GM23248 (cell line): ENCODE results near the gene S100A3. TPM values are rescaled to one million over a fixed set of nuclear protein-coding genes. Genes with fewer than 3 reads are reported as not detected.

Experiments used
- DNase-seq: peaks from one replicate; pipeline ENCODE4 v3.0.0-alpha.2; 2015
- H2AFZ ChIP-seq: fragments of 200-600 bp; sonication (generic); 2 replicates; pipeline ENCODE4 v1.6.1; 2016; ENCODE audit warnings: antibody characterized with exemption
- H3F3A ChIP-seq: fragments of 200-600 bp; sonication (generic); 2 replicates; pipeline ENCODE4 v1.6.1; 2016; ENCODE audit warnings: mild to moderate bottlenecking, antibody characterized with exemption, mixed run types; ENCODE audit not compliant: insufficient read depth
- H3K27ac ChIP-seq: fragments of 200-600 bp; sonication (generic); 2 replicates; pipeline ENCODE4 v1.5.1; 2016; ENCODE audit warnings: mild to moderate bottlenecking
- H3K27me3 ChIP-seq: fragments of 200-600 bp; sonication (generic); replicated peaks from 2 replicates; pipeline ENCODE4 v1.6.1; 2016; ENCODE audit warnings: mild to moderate bottlenecking; ENCODE audit not compliant: insufficient read depth
- H3K36me3 ChIP-seq: fragments of 200-600 bp; sonication (generic); 2 replicates; pipeline ENCODE4 v1.6.1; 2016; ENCODE audit warnings: low read depth, mild to moderate bottlenecking
- H3K4me1 ChIP-seq: fragments of 200-600 bp; sonication (generic); 2 replicates; pipeline ENCODE4 v1.6.1; 2016; ENCODE audit warnings: mild to moderate bottlenecking; ENCODE audit not compliant: insufficient read depth
- H3K4me2 ChIP-seq: fragments of 200-600 bp; sonication (generic); one replicate; pipeline ENCODE4 v1.6.1; 2016; ENCODE audit warnings: mild to moderate bottlenecking; ENCODE audit not compliant: unreplicated experiment
- H3K4me3 ChIP-seq: fragments of 200-600 bp; sonication (generic); 2 replicates; pipeline ENCODE4 v1.5.1; 2016; ENCODE audit warnings: mild to moderate bottlenecking
- H3K79me2 ChIP-seq: fragments of 200-600 bp; sonication (generic); 2 replicates; pipeline ENCODE4 v1.6.1; 2016; ENCODE audit warnings: mild to moderate bottlenecking; ENCODE audit not compliant: insufficient read depth
- H3K9ac ChIP-seq: fragments of 200-600 bp; sonication (generic); 2 replicates; pipeline ENCODE4 v1.6.1; 2016; ENCODE audit warnings: mild to moderate bottlenecking
- H3K9me2 ChIP-seq: fragments of 200-600 bp; sonication (generic); 2 replicates; pipeline ENCODE4 v1.6.1; 2016; ENCODE audit warnings: mixed run types, mild to moderate bottlenecking, moderate library complexity; ENCODE audit not compliant: insufficient read depth
- H3K9me3 ChIP-seq: fragments of 200-600 bp; sonication (generic); one replicate; pipeline ENCODE4 v1.6.1; 2017; ENCODE audit warnings: low read depth
- H4K20me1 ChIP-seq: fragments of 200-600 bp; sonication (generic); 2 replicates; pipeline ENCODE4 v1.6.0; 2016; ENCODE audit not compliant: insufficient read depth
- EZH2 ChIP-seq: fragments of 200-600 bp; sonication (generic); IDR thresholded peaks from 2 replicates; pipeline ENCODE4 v1.6.1; 2018; ENCODE audit warnings: antibody characterized with exemption, mild to moderate bottlenecking; ENCODE audit not compliant: insufficient read depth, poor library complexity, severe bottlenecking
- EZH2phosphoT487 ChIP-seq: fragments of 200-600 bp; sonication (generic); IDR thresholded peaks from 2 replicates; pipeline ENCODE4 v1.6.1; 2018; ENCODE audit warnings: antibody characterized with exemption, moderate library complexity, mild to moderate bottlenecking, low read depth; ENCODE audit not compliant: insufficient read depth
- WGBS, 2 experiments: methylation state at CpG; one replicate each; pipeline ENCODE4 v1.1.6; 2015 to 2017; ENCODE audit warnings: low lambda C conversion rate in 2 of 2, low coverage in 1 of 2; ENCODE audit errors: missing lambda C conversion rate in 2 of 2; 5-methylcytosine and 5-hydroxymethylcytosine counted together
- in situ Hi-C: fragments of 300-500 bp; cut with MboI; formaldehyde crosslinking; loops from 2 replicates; pipeline ENCODE4 v1.15.0; 2020
- polyA plus RNA-seq: library from polyadenylated mRNA; unstranded; fragments of >200 nt; fragmentation: Nextera tagmentation; extraction: Ambion mirVana; gene quantifications from 2 replicates; pipeline ENCODE4 v1.2.1, GENCODE V29; 2016
- total RNA-seq: library from RNA; depleted of rRNA; stranded (reverse); fragments of >200 nt; shearing (Covaris generic); gene quantifications from 2 replicates; pipeline ENCODE4 v1.2.3, GENCODE V29; 2014

Gene S100A3
- total and polyA plus RNA-seq, 2 experiments from 2014 or later: 2.2 to 7.5 TPM

DNA sequence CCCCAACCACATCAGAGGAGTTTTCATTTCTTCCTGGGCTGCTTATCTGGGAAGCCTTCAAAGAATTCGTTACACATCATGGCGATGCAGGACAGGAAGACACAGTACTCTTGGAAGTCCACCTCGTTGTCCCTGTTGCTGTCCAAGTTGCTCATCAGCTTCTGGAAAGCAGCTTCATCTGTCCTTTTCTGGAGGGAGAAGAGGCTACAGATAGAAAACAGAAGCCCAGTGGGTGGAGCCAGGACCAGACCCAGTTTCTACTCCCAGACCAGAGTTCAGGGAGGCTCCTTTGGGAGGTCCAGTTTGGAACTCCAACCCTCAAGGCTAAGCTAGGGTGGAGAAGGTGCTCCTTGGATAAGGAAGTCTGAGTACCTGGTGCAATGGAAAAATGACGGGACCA is 5.3 kb downstream of the S100A3 start:
- Histone ChIP-seq H3K36me3 (no peaks in the 10 kb centered on the region), H3K27me3 (no peaks in the 10 kb centered on the region), H3K9me3 (no peaks in the 10 kb centered on the region), H3K9me2 (no peaks in the 10 kb centered on the region), H3F3A (peaks cover 53% of the 10 kb centered on the region), H3K4me2 (peak overlapping the region; percentile 89), H3K4me3 (peak overlapping the region; percentile 74), H4K20me1 (no peaks in the 10 kb centered on the region), H3K4me1 (peaks cover 76% of the 10 kb centered on the region), H3K27ac (peak overlapping the region; percentile 92), H3K79me2 (peaks cover 22% of the 10 kb centered on the region), H2AFZ (no peak overlapping the region), H3K9ac (peak overlapping the region; percentile 87)
- in situ Hi-C loops: no loop called here
- WGBS, 2 experiments: 16 to 27% methylated on average over 4 of the region's 4 CpGs
- peak; percentile 45 for DNase-seq
- TF ChIP-seq EZH2phosphoT487 (no peak), EZH2 (no peak)

DNA sequence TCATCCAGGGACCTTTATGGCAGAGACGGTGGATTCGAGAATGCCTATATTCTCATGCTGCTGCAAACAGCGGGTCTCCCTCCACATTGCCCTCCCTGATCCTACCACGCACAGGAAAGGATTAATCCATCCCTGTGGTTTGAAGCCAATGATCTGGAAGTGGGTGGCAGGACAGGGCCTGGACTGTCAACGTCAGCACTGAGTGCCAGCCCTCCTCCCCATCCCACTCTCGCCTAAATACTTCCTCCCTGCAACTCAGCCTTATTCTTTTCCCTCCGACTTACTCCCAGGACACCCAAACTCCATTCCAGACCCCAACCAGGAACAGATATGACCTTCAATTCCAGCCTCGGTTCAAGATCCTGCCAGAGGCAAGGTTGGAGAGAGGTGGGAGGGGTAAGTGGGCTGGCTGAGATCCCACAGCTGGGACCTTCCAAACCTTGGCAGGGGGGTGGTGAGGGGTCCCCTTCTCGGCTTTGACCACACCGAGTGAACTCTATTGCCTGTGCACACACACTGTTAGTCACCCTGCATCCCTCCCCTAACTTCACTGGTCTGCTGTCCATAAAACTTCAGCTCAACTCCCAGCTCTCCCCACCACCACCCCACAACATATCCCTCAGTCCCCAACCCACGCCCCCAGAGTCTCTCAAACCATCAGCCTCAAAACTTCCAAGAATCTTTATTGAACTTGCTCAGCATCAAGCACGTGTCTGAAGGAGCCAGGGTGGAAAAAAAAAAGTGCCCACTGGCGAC is 5.9 kb downstream of the S100A3 start:
- H3K4me2 ChIP-seq: peak overlapping the region; percentile 89
- no peaks in the 10 kb centered on the region for H3K9me3 ChIP-seq
- in situ Hi-C loops: no loop called here
- H3K27ac ChIP-seq: peak overlapping the region; percentile 92
- H3K4me3 ChIP-seq: peak overlapping the region; percentile 74; the same call in 1 of the 2 replicates
- TF ChIP-seq EZH2phosphoT487: no peak
- no peak for TF ChIP-seq EZH2
- no peak overlapping the region for H2AFZ ChIP-seq
- peaks cover 59% of the 10 kb centered on the region for H3F3A ChIP-seq
- no peaks in the 10 kb centered on the region for H3K27me3 ChIP-seq
- peaks cover 22% of the 10 kb centered on the region for H3K79me2 ChIP-seq
- no peak for DNase-seq
- H3K9me2 ChIP-seq: no peaks in the 10 kb centered on the region
- no peaks in the 10 kb centered on the region for H3K36me3 ChIP-seq
- H3K4me1 ChIP-seq: peaks cover 76% of the 10 kb centered on the region
- H4K20me1 ChIP-seq: no peaks in the 10 kb centered on the region
- 54 to 56% methylated on average over 13 of the region's 13 CpGs for WGBS, 2 experiments
- peak overlapping the region; percentile 87; the same call in 1 of the 2 replicates for H3K9ac ChIP-seq

DNA sequence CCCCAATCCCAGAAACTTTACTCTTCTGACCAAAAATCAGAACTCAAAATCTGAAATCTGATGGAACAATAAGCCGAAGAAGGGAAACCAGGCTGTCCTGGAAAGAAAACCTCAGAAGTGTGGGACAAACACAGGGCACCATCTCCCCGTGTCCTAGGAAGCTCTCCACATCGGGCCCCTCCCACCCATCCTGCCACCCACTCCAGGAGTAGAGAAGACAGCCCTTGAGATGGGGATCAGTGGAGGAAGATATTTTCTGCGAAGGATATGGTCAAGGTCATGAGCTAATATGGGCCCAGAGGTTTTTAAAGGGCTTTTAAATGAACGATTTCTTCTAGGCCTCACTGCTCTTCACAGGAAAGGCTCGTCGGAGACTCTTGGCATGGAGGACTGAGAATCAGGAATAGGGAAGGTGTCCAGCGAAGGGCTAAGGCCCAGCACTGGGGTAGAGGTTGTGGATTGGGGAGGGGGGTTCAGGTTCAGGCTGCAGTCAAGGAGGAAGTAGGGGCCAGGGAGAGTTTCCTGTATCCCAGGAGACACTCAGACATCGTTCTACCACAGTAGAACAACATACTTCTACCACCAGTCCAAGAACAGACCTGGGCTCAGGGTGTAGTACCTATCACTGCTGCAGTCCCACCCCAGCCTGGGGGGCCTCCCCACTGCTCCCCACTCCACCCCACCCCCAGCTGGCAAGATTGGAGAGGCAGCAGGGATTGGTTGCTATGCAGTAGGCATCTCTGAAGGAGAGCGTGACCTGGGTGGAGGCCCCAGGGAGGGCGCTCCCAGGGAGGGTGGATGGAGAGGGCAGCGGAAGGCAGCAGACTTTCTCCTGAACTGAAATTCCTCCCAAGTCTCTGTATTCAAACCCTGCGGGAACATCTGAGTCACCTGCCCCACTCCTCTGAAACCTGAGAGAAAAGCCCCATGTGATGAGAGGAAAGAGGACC is 7.1 kb downstream of the S100A3 start:
- Histone ChIP-seq H3K27ac (no peak overlapping the region; the same call in 1 of the 2 replicates), H2AFZ (no peak overlapping the region), H3K36me3 (no peaks in the 10 kb centered on the region), H3K4me1 (peaks cover 66% of the 10 kb centered on the region), H3K4me2 (no peak overlapping the region), H3K79me2 (peaks cover 21% of the 10 kb centered on the region), H3K9me3 (no peaks in the 10 kb centered on the region), H3K4me3 (no peak overlapping the region), H3K9me2 (no peaks in the 10 kb centered on the region), H3K27me3 (no peaks in the 10 kb centered on the region), H3K9ac (no peak overlapping the region), H4K20me1 (no peaks in the 10 kb centered on the region), H3F3A (peaks cover 65% of the 10 kb centered on the region)
- TF ChIP-seq EZH2 (no peak), EZH2phosphoT487 (no peak)
- 56 to 59% methylated on average over 12 to 13 of the region's 13 CpGs for WGBS, 2 experiments
- in situ Hi-C loops: no loop called here
- DNase-seq: no peak
